Measurements from ENCODE around the gene CPSF3. TPM values are rescaled to one million over a fixed set of nuclear protein-coding genes. Genes with fewer than 3 reads are reported as not detected.
A peak's percentile ranks its signal among the peaks of the same experiment; 100 is the strongest.

Gene CPSF3
- total RNA-seq, 1 donor from 2014 or later = 24.9 TPM

GRCh38 chr2:9484533-9484932 lies 61.1 kb downstream of the CPSF3 start:
- Mint-ChIP-seq H3K36me3 (ENCODE audit: low read depth) (peaks cover 36% of the 10 kb centered on the region), H3K4me1 (ENCODE audit: low read depth) (peaks cover 24% of the 10 kb centered on the region)
- no peak for DNase-seq (ENCODE audit: low spot score)

GRCh38 chr2:9488583-9489547 lies 65.4 kb downstream of the CPSF3 start:
- TF ChIP-seq, protein P1, sequence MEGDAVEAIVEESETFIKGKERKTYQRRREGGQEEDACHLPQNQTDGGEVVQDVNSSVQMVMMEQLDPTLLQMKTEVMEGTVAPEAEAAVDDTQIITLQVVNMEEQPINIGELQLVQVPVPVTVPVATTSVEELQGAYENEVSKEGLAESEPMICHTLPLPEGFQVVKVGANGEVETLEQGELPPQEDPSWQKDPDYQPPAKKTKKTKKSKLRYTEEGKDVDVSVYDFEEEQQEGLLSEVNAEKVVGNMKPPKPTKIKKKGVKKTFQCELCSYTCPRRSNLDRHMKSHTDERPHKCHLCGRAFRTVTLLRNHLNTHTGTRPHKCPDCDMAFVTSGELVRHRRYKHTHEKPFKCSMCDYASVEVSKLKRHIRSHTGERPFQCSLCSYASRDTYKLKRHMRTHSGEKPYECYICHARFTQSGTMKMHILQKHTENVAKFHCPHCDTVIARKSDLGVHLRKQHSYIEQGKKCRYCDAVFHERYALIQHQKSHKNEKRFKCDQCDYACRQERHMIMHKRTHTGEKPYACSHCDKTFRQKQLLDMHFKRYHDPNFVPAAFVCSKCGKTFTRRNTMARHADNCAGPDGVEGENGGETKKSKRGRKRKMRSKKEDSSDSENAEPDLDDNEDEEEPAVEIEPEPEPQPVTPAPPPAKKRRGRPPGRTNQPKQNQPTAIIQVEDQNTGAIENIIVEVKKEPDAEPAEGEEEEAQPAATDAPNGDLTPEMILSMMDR (IDR thresholded peaks at IDR 0.05) = no peak
- Mint-ChIP-seq H3K9me3 (ENCODE audit: low read depth) (no peaks in the 10 kb centered on the region), H3K27me3 (ENCODE audit: low read depth) (no peaks in the 10 kb centered on the region), H3K4me1 (ENCODE audit: low read depth) (peaks cover 12% of the 10 kb centered on the region), H3K4me3 (ENCODE audit: unreplicated experiment) (no peak overlapping the region), H3K27ac (ENCODE audit: unreplicated experiment) (peak overlapping the region; percentile 71), H3K36me3 (ENCODE audit: low read depth) (peaks cover 44% of the 10 kb centered on the region)
- DNase-seq (ENCODE audit: low spot score) = no peak

More at GRCh38 chr2:9484533-9484932, 61.1 kb downstream of the CPSF3 start:
- H3K9me3 Mint-ChIP-seq (ENCODE audit: low read depth) = no peaks in the 10 kb centered on the region
- H3K27me3 Mint-ChIP-seq (ENCODE audit: low read depth) = no peaks in the 10 kb centered on the region
- H3K4me3 Mint-ChIP-seq (ENCODE audit: unreplicated experiment) = no peak overlapping the region
- TF ChIP-seq, protein P1 (IDR thresholded peaks at IDR 0.05) = no peak
- no peak overlapping the region for H3K27ac Mint-ChIP-seq (ENCODE audit: unreplicated experiment)

- Mint-ChIP-seq H3K27ac (ENCODE audit: unreplicated experiment) (no peak overlapping the region), H3K9me3 (ENCODE audit: low read depth) (no peaks in the 10 kb centered on the region), H3K36me3 (ENCODE audit: low read depth) (peaks cover 40% of the 10 kb centered on the region), H3K4me3 (ENCODE audit: unreplicated experiment) (no peak overlapping the region), H3K4me1 (ENCODE audit: low read depth) (peaks cover 12% of the 10 kb centered on the region), H3K27me3 (ENCODE audit: low read depth) (no peaks in the 10 kb centered on the region)
- TF ChIP-seq, protein P1 (IDR thresholded peaks at IDR 0.05) = no peak
- no peak for DNase-seq (ENCODE audit: low spot score)
Measured at GRCh38 chr2:9490789-9491188, 67.3 kb downstream of the CPSF3 start.

- TF ChIP-seq, protein P1 (IDR thresholded peaks at IDR 0.05) = no peak
- DNase-seq (ENCODE audit: low spot score) = no peak
- no peak overlapping the region for H3K27ac Mint-ChIP-seq (ENCODE audit: unreplicated experiment)
- no peaks in the 10 kb centered on the region for H3K9me3 Mint-ChIP-seq (ENCODE audit: low read depth)
- H3K4me1 Mint-ChIP-seq (ENCODE audit: low read depth) = peaks cover 22% of the 10 kb centered on the region
- H3K36me3 Mint-ChIP-seq (ENCODE audit: low read depth) = peaks cover 39% of the 10 kb centered on the region
- no peaks in the 10 kb centered on the region for H3K27me3 Mint-ChIP-seq (ENCODE audit: low read depth)
- H3K4me3 Mint-ChIP-seq (ENCODE audit: unreplicated experiment) = no peak overlapping the region
Measured at GRCh38 chr2:9492927-9493326, 69.5 kb downstream of the CPSF3 start.

GRCh38 chr2:9493478-9493877 lies 70.0 kb downstream of the CPSF3 start:
- H3K4me3 Mint-ChIP-seq (ENCODE audit: unreplicated experiment) = no peak overlapping the region
- TF ChIP-seq, protein P1 (IDR thresholded peaks at IDR 0.05) = no peak
- H3K27ac Mint-ChIP-seq (ENCODE audit: unreplicated experiment) = no peak overlapping the region
- no peaks in the 10 kb centered on the region for H3K9me3 Mint-ChIP-seq (ENCODE audit: low read depth)
- no peaks in the 10 kb centered on the region for H3K27me3 Mint-ChIP-seq (ENCODE audit: low read depth)
- H3K4me1 Mint-ChIP-seq (ENCODE audit: low read depth) = peaks cover 22% of the 10 kb centered on the region
- H3K36me3 Mint-ChIP-seq (ENCODE audit: low read depth) = peaks cover 37% of the 10 kb centered on the region
- DNase-seq (ENCODE audit: low spot score) = no peak

Data from chondrocyte (in vitro differentiated cells).